LHCN-M2 (cell line): ENCODE measurements around the gene TMEM52B. TPM values are rescaled to one million over a fixed set of nuclear protein-coding genes. Genes with fewer than 3 reads are reported as not detected.

Experiments
- DNase-seq: peaks from one replicate; pipeline ENCODE4 v3.0.0-alpha.2; 2012; ENCODE audit warnings: low read depth
- total RNA-seq: library from RNA; depleted of rRNA; stranded (reverse); fragments of >200 nt; gene quantifications from 2 replicates; pipeline ENCODE4 v1.2.3, GENCODE V29; 2014; rRNA removed

TMEM52B gene
- total RNA-seq, 1 experiment from 2014 or later, result not detected

- DNase-seq, result no peak
These were observed 59.7 kb downstream of the TMEM52B start for GRCh38 chr12:10238526-10238925.

GRCh38 chr12:10241290-10241689, 62.5 kb downstream of the TMEM52B start:
- no peak for DNase-seq

Other genes starting within 250 kb of the TMEM52B start
- not detected in 2 replicates for gene CLEC2A, start 246.7 kb upstream of the TMEM52B start, total RNA-seq
- gene CLEC12A, start 207.6 kb upstream of the TMEM52B start, total RNA-seq, result not detected in 2 replicates
- gene CLEC1B, start 179.9 kb upstream of the TMEM52B start, total RNA-seq, result not detected in 2 replicates
- gene CLEC12B, start 168.4 kb upstream of the TMEM52B start, total RNA-seq, result not detected in 2 replicates
- gene CLEC9A, start 148.3 kb upstream of the TMEM52B start, total RNA-seq, result not detected in 2 replicates
- gene CLEC1A, start 80.0 kb upstream of the TMEM52B start, total RNA-seq, result not detected in 2 replicates
- not detected in 2 replicates for gene CLEC7A, start 48.8 kb upstream of the TMEM52B start, total RNA-seq
- not detected in 2 replicates for gene OLR1, start 6.9 kb upstream of the TMEM52B start, total RNA-seq
- 9.6 and 11.7 TPM in 2 replicates for gene GABARAPL1, start 33.8 kb downstream of the TMEM52B start, total RNA-seq
- not detected in 2 replicates for gene KLRD1, start 128.8 kb downstream of the TMEM52B start, total RNA-seq
- gene KLRK1, start 211.0 kb downstream of the TMEM52B start, total RNA-seq, result 0.26 and 0.40 TPM in 2 replicates
- gene KLRC4, start 230.7 kb downstream of the TMEM52B start, total RNA-seq, result not detected in 2 replicates
- 0.63 TPM in 1 of 2 replicates, not detected in the other for gene KLRC3, start 241.6 kb downstream of the TMEM52B start, total RNA-seq